Gastroesophageal sphincter (tissue), 4 donors: ENCODE data around the gene SLC12A8. TPM values are rescaled to one million over a fixed set of nuclear protein-coding genes. Genes with fewer than 3 reads are reported as not detected.

Experiments
- ATAC-seq: fragments of 150-250 bp; one replicate; pipeline ENCODE4 v1.9.1; 2016; ENCODE audit warnings: mild to moderate bottlenecking, moderate library complexity
- H3K27ac ChIP-seq, 4 donors: fragments of 200-600 bp; sonication (generic) in 3 of 4; 1 replicate in 3 of 4; 2 replicates in 1 of 4; pipeline ENCODE4 v1.5.1; 2016 to 2019
- H3K27me3 ChIP-seq: fragments of 200-600 bp; sonication (generic); one replicate; pipeline ENCODE4 v1.5.1; 2019
- H3K36me3 ChIP-seq, 2 donors: fragments of 200-600 bp; sonication (generic); one replicate each; pipeline ENCODE4 v1.5.1; 2019; ENCODE audit warnings: control low read depth in 1 of 2
- H3K4me1 ChIP-seq, 3 donors: fragments of 200-600 bp; sonication (generic); 1 replicate in 2 of 3; 2 replicates in 1 of 3; pipeline ENCODE4 v1.5.1; 2016 to 2019; ENCODE audit warnings: control low read depth in 2 of 3
- H3K4me3 ChIP-seq, 2 donors: fragments of 200-600 bp; sonication (generic); one replicate each; pipeline ENCODE4 v1.5.1; 2019; ENCODE audit warnings: mild to moderate bottlenecking in 1 of 2, moderate library complexity in 1 of 2
- H3K9me3 ChIP-seq, 3 donors: fragments of 200-600 bp; sonication (generic); one replicate each; pipeline ENCODE4 v1.5.1; 2017 to 2019; ENCODE audit warnings: control low read depth in 2 of 3
- CTCF ChIP-seq, 4 experiments: fragments of 200-600 bp in 2 of 4; fragments of 450-650 bp in 2 of 4; sonication (generic) in 1 of 4; IDR thresholded peaks; one replicate each; pipeline ENCODE4 v1.5.1; 2017 to 2019; ENCODE audit warnings: antibody characterized with exemption in 4 of 4, mild to moderate bottlenecking in 2 of 4, moderate library complexity in 2 of 4
- EP300 ChIP-seq: sonication (generic); formaldehyde crosslinking; IDR thresholded peaks from one replicate; pipeline ENCODE4 v1.6.1; 2017; ENCODE audit warnings: antibody characterized with exemption, mild to moderate bottlenecking
- POLR2A ChIP-seq, 2 donors: fragments of 450-650 bp; IDR thresholded peaks; one replicate each; pipeline ENCODE4 v1.6.1; 2017; ENCODE audit warnings: antibody characterized with exemption in 2 of 2, mild to moderate bottlenecking in 2 of 2, moderate library complexity in 1 of 2
- POLR2AphosphoS5 ChIP-seq: sonication (generic); formaldehyde crosslinking; IDR thresholded peaks from one replicate; pipeline ENCODE4 v1.6.1; 2017; ENCODE audit warnings: antibody characterized with exemption
- WGBS, 2 donors: methylation state at CpG; one replicate each; pipeline ENCODE4 v1.1.5; 2018; ENCODE audit warnings: low coverage in 1 of 2; 5-methylcytosine and 5-hydroxymethylcytosine counted together
- total RNA-seq, 4 donors: library from RNA; depleted of rRNA; stranded (reverse); fragments of >200 nt; gene quantifications; one replicate each; pipeline ENCODE4 v1.1.0, GENCODE V29; 2016

SLC12A8 gene
- total RNA-seq, 4 donors from 2014 or later = 0.13 to 2.3 (median 0.54) TPM; not detected in 1

- H3K36me3 ChIP-seq = no peaks in the 10 kb centered on the region
- no peaks in the 10 kb centered on the region for H3K9me3 ChIP-seq
- 56 to 61% methylated on average over 3 to 9 of the region's 9 CpGs for WGBS, 2 donors
- no peaks in the 10 kb centered on the region for H3K27me3 ChIP-seq
- H3K27ac ChIP-seq = peak overlapping the region in 1 of 4 donors; percentile 64
- H3K4me1 ChIP-seq = peaks cover 0 to 45% (median 24%) of the 10 kb centered on the region in 3 donors
- no peak overlapping the region for H3K4me3 ChIP-seq
- TF ChIP-seq CTCF (IDR thresholded peaks at IDR 0.05) (no peak), POLR2AphosphoS5 (no peak), EP300 (no peak), POLR2A (IDR thresholded peaks at IDR 0.05) (no peak)
- no peak for ATAC-seq
Observed at GRCh38 chr3:125115640-125116039, 96.9 kb downstream of the SLC12A8 start.

- no peak overlapping the region for H3K4me3 ChIP-seq
- no peaks in the 10 kb centered on the region for H3K27me3 ChIP-seq
- H3K36me3 ChIP-seq = no peaks in the 10 kb centered on the region
- no peak overlapping the region for H3K27ac ChIP-seq
- peaks cover 0 to 29% (median 23%) of the 10 kb centered on the region in 3 donors for H3K4me1 ChIP-seq
- no peak for ATAC-seq
- WGBS, 2 donors = 43 to 50% methylated on average over 1 of the region's 1 CpG
- TF ChIP-seq CTCF (IDR thresholded peaks at IDR 0.05) (no peak), EP300 (no peak), POLR2A (IDR thresholded peaks at IDR 0.05) (no peak), POLR2AphosphoS5 (no peak)
- no peaks in the 10 kb centered on the region for H3K9me3 ChIP-seq
Observed at GRCh38 chr3:125112981-125113380, 99.6 kb downstream of the SLC12A8 start.

GRCh38 chr3:125110876-125111480, 101.6 kb downstream of the SLC12A8 start:
- no peak for ATAC-seq
- no peaks in the 10 kb centered on the region for H3K36me3 ChIP-seq
- TF ChIP-seq CTCF (IDR thresholded peaks at IDR 0.05) (no peak), POLR2A (IDR thresholded peaks at IDR 0.05) (no peak), EP300 (no peak), POLR2AphosphoS5 (no peak)
- H3K4me3 ChIP-seq = no peak overlapping the region
- no peak overlapping the region for H3K27ac ChIP-seq
- 61 to 86% methylated on average over 3 of the region's 3 CpGs for WGBS, 2 donors
- H3K27me3 ChIP-seq = no peaks in the 10 kb centered on the region
- H3K9me3 ChIP-seq = no peaks in the 10 kb centered on the region
- H3K4me1 ChIP-seq = peaks cover 0 to 13% (median 4%) of the 10 kb centered on the region in 3 donors

- TF ChIP-seq POLR2A (IDR thresholded peaks at IDR 0.05) (no peak), CTCF (IDR thresholded peaks at IDR 0.05) (no peak), POLR2AphosphoS5 (no peak), EP300 (no peak)
- H3K27ac ChIP-seq = no peak overlapping the region
- H3K36me3 ChIP-seq = no peaks in the 10 kb centered on the region
- no peak for ATAC-seq
- peaks cover 0 to 6% (median 0%) of the 10 kb centered on the region in 3 donors for H3K4me1 ChIP-seq
- no peaks in the 10 kb centered on the region for H3K9me3 ChIP-seq
- 75 to 77% methylated on average over 4 to 8 of the region's 10 CpGs for WGBS, 2 donors
- no peaks in the 10 kb centered on the region for H3K27me3 ChIP-seq
- H3K4me3 ChIP-seq = no peak overlapping the region
Observed at GRCh38 chr3:125110016-125110875, 102.3 kb downstream of the SLC12A8 start.
